IMR-90 (cell line): Measurements from ENCODE around the gene CYP11A1. TPM values are rescaled to one million over a fixed set of nuclear protein-coding genes. Genes with fewer than 3 reads are reported as not detected.
A peak's percentile ranks its signal among the peaks of the same experiment; 100 is the strongest.

Experiments used
- ATAC-seq: fragments of 200-7000 bp; cut with Tn5 transposase; 2 replicates; pipeline ENCODE4 v1.9.1; 2020; ENCODE audit warnings: low read depth, mild to moderate bottlenecking, moderate library complexity
- BruUV-seq: library from RNA; stranded (reverse); fragments of 400-500 nt; replicated peaks from 2 replicates; lab custom pipeline; 2021; lab: Mats Ljungman, UMichigan
- CTCF ChIA-PET: fragments of 300-600 bp; formaldehyde crosslinking; extraction: SDS; loops from one replicate; lab custom pipeline; 2021; ENCODE audit warnings: antibody characterized with exemption; lab: Yijun Ruan, JAX
- POLR2A ChIA-PET: fragments of 300-600 bp; sonication (Branson Sonifier 250); formaldehyde crosslinking; loops from one replicate; lab custom pipeline; 2022; ENCODE audit warnings: antibody characterized with exemption; ENCODE audit not compliant: unreplicated experiment; lab: Charles Lee
- DNase-seq: peaks from one replicate; pipeline ENCODE4 v3.0.0; 2013
- H2AFZ ChIP-seq: replicated peaks from 2 replicates; pipeline ENCODE3; 2013; ENCODE audit warnings: low read length, mild to moderate bottlenecking; ENCODE audit not compliant: poor library complexity
- H2AK5ac ChIP-seq: 2 replicates; pipeline ENCODE4 v1.6.1; 2013; ENCODE audit warnings: low read depth, low read length, inconsistent platforms
- H2AK9ac ChIP-seq: replicated peaks from 2 replicates; pipeline ENCODE3; 2013; ENCODE audit warnings: mild to moderate bottlenecking, low read depth, low read length, moderate library complexity; ENCODE audit not compliant: poor library complexity
- H2BK120ac ChIP-seq: 2 replicates; pipeline ENCODE4 v1.6.1; 2013; ENCODE audit warnings: low read depth, low read length, inconsistent platforms
- H2BK15ac ChIP-seq: 3 replicates; pipeline ENCODE4 v1.6.1; 2013; ENCODE audit warnings: low read depth, low read length, inconsistent platforms
- H2BK20ac ChIP-seq: 2 replicates; pipeline ENCODE4 v1.6.1; 2013; ENCODE audit warnings: low read depth, mild to moderate bottlenecking, inconsistent platforms, low read length, moderate library complexity
- H2BK5ac ChIP-seq: 2 replicates; pipeline ENCODE4 v1.6.1; 2013; ENCODE audit warnings: mild to moderate bottlenecking, low read depth, low read length, inconsistent platforms; ENCODE audit not compliant: poor library complexity, severe bottlenecking
- H3K14ac ChIP-seq: replicated peaks from 2 replicates; pipeline ENCODE4 v1.6.1; 2013; ENCODE audit warnings: low read depth, low read length, inconsistent platforms
- H3K18ac ChIP-seq: 2 replicates; pipeline ENCODE4 v1.6.1; 2013; ENCODE audit warnings: low read depth, low read length, control low read depth
- H3K23ac ChIP-seq: 2 replicates; pipeline ENCODE4 v1.6.1; 2013; ENCODE audit warnings: low read depth, low read length, inconsistent platforms
- H3K27ac ChIP-seq: 2 replicates; pipeline ENCODE4 v1.5.1; 2013; ENCODE audit warnings: mild to moderate bottlenecking, control low read depth, low read length; ENCODE audit not compliant: insufficient read depth
- H3K27me3 ChIP-seq: 2 replicates; pipeline ENCODE4 v1.6.1; 2013; ENCODE audit warnings: low read length; ENCODE audit not compliant: control insufficient read depth, insufficient read depth
- H3K36me3 ChIP-seq: 2 replicates; pipeline ENCODE4 v1.6.1; 2013; ENCODE audit warnings: low read length, mixed read lengths; ENCODE audit not compliant: control insufficient read depth, insufficient read depth
- H3K4ac ChIP-seq: 2 replicates; pipeline ENCODE4 v1.6.1; 2013; ENCODE audit warnings: low read depth, low read length, inconsistent platforms
- H3K4me1 ChIP-seq: 2 replicates; pipeline ENCODE4 v1.6.1; 2013; ENCODE audit warnings: low read length, mixed read lengths; ENCODE audit not compliant: control insufficient read depth, insufficient read depth
- H3K4me2 ChIP-seq: 2 replicates; pipeline ENCODE4 v1.6.1; 2013; ENCODE audit warnings: low read depth, mild to moderate bottlenecking, control low read depth, low read length, moderate library complexity
- H3K4me3 ChIP-seq: 2 replicates; pipeline ENCODE4 v1.5.1; 2013; ENCODE audit warnings: low read depth, mild to moderate bottlenecking, control low read depth, low read length, moderate library complexity; ENCODE audit not compliant: insufficient read depth
- H3K56ac ChIP-seq: 2 replicates; pipeline ENCODE4 v1.6.1; 2013; ENCODE audit warnings: low read length, inconsistent platforms; ENCODE audit not compliant: insufficient read depth; ENCODE audit errors: extremely low read depth
- H3K79me1 ChIP-seq, 2 experiments: 2 replicates each; pipeline ENCODE4 v1.6.1; 2013; ENCODE audit warnings: low read length in 2 of 2, inconsistent platforms in 1 of 2, low read depth in 1 of 2
- H3K9ac ChIP-seq: 2 replicates; pipeline ENCODE4 v1.6.1; 2013; ENCODE audit warnings: low read depth, low read length, control low read depth
- H3K9me1 ChIP-seq: 2 replicates; pipeline ENCODE4 v1.6.1; 2013; ENCODE audit warnings: low read length, inconsistent platforms; ENCODE audit not compliant: insufficient read depth
- H3K9me3 ChIP-seq: 2 replicates; pipeline ENCODE4 v1.6.1; 2013; ENCODE audit warnings: low read length; ENCODE audit not compliant: control insufficient read depth, insufficient read depth
- H4K20me1 ChIP-seq: 2 replicates; pipeline ENCODE4 v1.6.1; 2013; ENCODE audit warnings: low read length, inconsistent platforms; ENCODE audit not compliant: insufficient read depth
- H4K5ac ChIP-seq: 2 replicates; pipeline ENCODE4 v1.6.1; 2013; ENCODE audit warnings: mild to moderate bottlenecking, low read depth, low read length, control low read depth
- H4K8ac ChIP-seq, 2 experiments: 2 replicates each; pipeline ENCODE4 v1.6.1; 2013; ENCODE audit warnings: low read depth in 2 of 2, low read length in 2 of 2, control low read depth in 1 of 2, inconsistent platforms in 1 of 2
- H4K91ac ChIP-seq: 2 replicates; pipeline ENCODE4 v1.6.1; 2013; ENCODE audit warnings: low read depth, low read length, inconsistent platforms; ENCODE audit not compliant: insufficient read depth
- BHLHE40 ChIP-seq: fragments of 150-350 bp; IDR thresholded peaks from 2 replicates; pipeline ENCODE4 v1.6.1; 2016; ENCODE audit warnings: mild to moderate bottlenecking, low read depth, low read length
- CEBPB ChIP-seq: IDR thresholded peaks from 2 replicates; pipeline ENCODE4 v1.6.1; 2012; ENCODE audit warnings: low read depth, low read length, improper control_type of control experiment
- CHD1 ChIP-seq: IDR thresholded peaks from 2 replicates; pipeline ENCODE4 v1.6.1; 2012; ENCODE audit warnings: low read depth, low read length, improper control_type of control experiment
- FOS ChIP-seq: fragments of 150-350 bp; IDR thresholded peaks from 2 replicates; pipeline ENCODE4 v1.6.1; 2016; ENCODE audit warnings: low read depth, low read length
- MAFK ChIP-seq: IDR thresholded peaks from 2 replicates; pipeline ENCODE4 v1.6.1; 2012; ENCODE audit warnings: low read depth, low read length, improper control_type of control experiment
- MAZ ChIP-seq: IDR thresholded peaks from 2 replicates; pipeline ENCODE4 v1.6.1; 2012; ENCODE audit warnings: low read depth, mild to moderate bottlenecking, low read length, improper control_type of control experiment, moderate library complexity, borderline replicate concordance
- MXI1 ChIP-seq: IDR thresholded peaks from 2 replicates; pipeline ENCODE4 v1.6.1; 2012; ENCODE audit warnings: low read depth, mild to moderate bottlenecking, low read length, moderate library complexity, borderline replicate concordance
- NFE2L2 ChIP-seq: fragments of 150-350 bp; IDR thresholded peaks from 2 replicates; pipeline ENCODE4 v1.6.1; 2016; ENCODE audit warnings: low read depth, mild to moderate bottlenecking, low read length
- POLR2A ChIP-seq: IDR thresholded peaks from 2 replicates; pipeline ENCODE4 v1.6.1; 2012; ENCODE audit warnings: mild to moderate bottlenecking, low read depth, low read length
- RAD21 ChIP-seq: IDR thresholded peaks from 2 replicates; pipeline ENCODE4 v1.6.1; 2012; ENCODE audit warnings: low read length, improper control_type of control experiment
- RCOR1 ChIP-seq: IDR thresholded peaks from 2 replicates; pipeline ENCODE4 v1.6.1; 2012; ENCODE audit warnings: mild to moderate bottlenecking, low read length, improper control_type of control experiment; ENCODE audit not compliant: insufficient replicate concordance
- RFX5 ChIP-seq: IDR thresholded peaks from 2 replicates; pipeline ENCODE4 v1.8.0; 2012; ENCODE audit warnings: low read depth, mild to moderate bottlenecking, low read length, moderate library complexity
- SMC3 ChIP-seq: fragments of 150-350 bp; IDR thresholded peaks from 2 replicates; pipeline ENCODE4 v1.6.1; 2016; ENCODE audit warnings: low read depth, mild to moderate bottlenecking, antibody characterized with exemption, low read length, moderate library complexity
- WGBS, 2 experiments: methylation state at CpG; one replicate each; pipeline versions ENCODE4 v1.1.5 to v1.1.7; 2013; ENCODE audit warnings: missing lambda C conversion rate in 2 of 2; ENCODE audit not compliant: insufficient read length in 1 of 2; ENCODE audit errors: extremely low coverage in 2 of 2; 5-methylcytosine and 5-hydroxymethylcytosine counted together
- dilution Hi-C: fragments of 300-500 bp; cut with HindIII; formaldehyde crosslinking; loops from one replicate; pipeline ENCODE4 v1.14.3; 2018; ENCODE audit warnings: low sequenced_read_pairs; ENCODE audit not compliant: unreplicated experiment
- in situ Hi-C: fragments of 300-500 bp; cut with MboI; formaldehyde crosslinking; loops from 3 replicates; pipeline ENCODE4 v1.14.3; 2019; ENCODE audit warnings: low sequenced_read_pairs, inconsistent platforms, mixed read lengths
- intact Hi-C: fragments of 100-400 bp; cut with micrococcal nuclease; formaldehyde crosslinking; loops from 2 replicates; pipeline ENCODE4 v1.10.0; 2022
- polyA plus RNA-seq, 3 experiments: library from polyadenylated mRNA; depleted of rRNA; stranded (reverse); fragments of >200 nt; gene quantifications; 2 replicates each; pipeline ENCODE4 v1.2.3, GENCODE V29; 2012; ENCODE audit warnings: low replicate concordance in 1 of 3
- total RNA-seq: library from RNA; depleted of rRNA; stranded (reverse); fragments of >200 nt; gene quantifications from 2 replicates; pipeline ENCODE4 v1.2.3, GENCODE V29; 2012
- TF ChIP-seq, protein P1 (sequence below): fragments of 150-350 bp; IDR thresholded peaks from 2 replicates; pipeline ENCODE4 v1.6.1; 2017; ENCODE audit warnings: mild to moderate bottlenecking, antibody characterized with exemption, low read length, low read depth
- TF ChIP-seq, protein P2 (sequence below): fragments of 150-350 bp; IDR thresholded peaks from 2 replicates; pipeline ENCODE4 v1.6.1; 2016; ENCODE audit warnings: low read depth, mild to moderate bottlenecking, low read length, moderate library complexity, borderline replicate concordance
- TF ChIP-seq, protein P3 (sequence below): conservative IDR thresholded peaks from 2 replicates; pipeline ENCODE4 v1.5.1; 2012; ENCODE audit warnings: mild to moderate bottlenecking, low read depth, low read length, improper control_type of control experiment

The CYP11A1 gene
- total and polyA plus RNA-seq, 2 of the 4 experiments (the other 2 are of a cell fraction), result 0.18 to 0.50 TPM

DNA sequence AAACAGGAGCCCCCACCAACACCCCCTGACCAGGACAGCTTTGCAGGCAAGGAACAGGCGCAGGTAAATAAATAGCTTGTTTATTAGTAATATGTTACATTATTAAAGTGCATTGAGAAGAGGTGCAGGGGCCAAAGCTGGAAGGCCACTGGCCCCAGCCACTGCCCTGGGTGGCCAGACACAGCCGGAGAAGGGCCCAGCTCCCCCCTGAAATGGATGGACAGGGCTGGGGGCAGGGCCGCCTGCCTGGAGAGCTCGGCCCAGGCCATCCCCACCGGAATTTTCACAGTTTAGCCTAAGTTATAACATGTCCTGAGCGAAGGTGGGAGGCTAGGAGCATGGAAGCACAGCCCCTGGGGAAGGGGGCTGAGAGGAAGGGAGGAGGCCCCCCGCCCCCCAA is 41.8 kb upstream of the CYP11A1 start:
- no peak overlapping the region for H3K27ac ChIP-seq
- H3K9me1 ChIP-seq, result peaks cover 34% of the 10 kb centered on the region
- H2BK5ac ChIP-seq, result peak overlapping the region; percentile 87
- no peak overlapping the region for H2AFZ ChIP-seq
- TF ChIP-seq NFE2L2, result no peak
- no peak for TF ChIP-seq BHLHE40
- TF ChIP-seq CEBPB, result no peak
- TF ChIP-seq MAFK, result no peak
- TF ChIP-seq RAD21, result no peak
- TF ChIP-seq RFX5, result no peak
- TF ChIP-seq, protein P1, sequence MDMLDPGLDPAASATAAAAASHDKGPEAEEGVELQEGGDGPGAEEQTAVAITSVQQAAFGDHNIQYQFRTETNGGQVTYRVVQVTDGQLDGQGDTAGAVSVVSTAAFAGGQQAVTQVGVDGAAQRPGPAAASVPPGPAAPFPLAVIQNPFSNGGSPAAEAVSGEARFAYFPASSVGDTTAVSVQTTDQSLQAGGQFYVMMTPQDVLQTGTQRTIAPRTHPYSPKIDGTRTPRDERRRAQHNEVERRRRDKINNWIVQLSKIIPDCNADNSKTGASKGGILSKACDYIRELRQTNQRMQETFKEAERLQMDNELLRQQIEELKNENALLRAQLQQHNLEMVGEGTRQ, result no peak
- TF ChIP-seq FOS, result no peak
- no peak for TF ChIP-seq SMC3
- no peak for TF ChIP-seq MXI1
- no peak for TF ChIP-seq CHD1
- TF ChIP-seq, protein P2, sequence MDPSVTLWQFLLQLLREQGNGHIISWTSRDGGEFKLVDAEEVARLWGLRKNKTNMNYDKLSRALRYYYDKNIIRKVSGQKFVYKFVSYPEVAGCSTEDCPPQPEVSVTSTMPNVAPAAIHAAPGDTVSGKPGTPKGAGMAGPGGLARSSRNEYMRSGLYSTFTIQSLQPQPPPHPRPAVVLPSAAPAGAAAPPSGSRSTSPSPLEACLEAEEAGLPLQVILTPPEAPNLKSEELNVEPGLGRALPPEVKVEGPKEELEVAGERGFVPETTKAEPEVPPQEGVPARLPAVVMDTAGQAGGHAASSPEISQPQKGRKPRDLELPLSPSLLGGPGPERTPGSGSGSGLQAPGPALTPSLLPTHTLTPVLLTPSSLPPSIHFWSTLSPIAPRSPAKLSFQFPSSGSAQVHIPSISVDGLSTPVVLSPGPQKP, result no peak
- no peak for TF ChIP-seq POLR2A
- TF ChIP-seq RCOR1, result no peak
- TF ChIP-seq MAZ, result no peak
- TF ChIP-seq, protein P3, sequence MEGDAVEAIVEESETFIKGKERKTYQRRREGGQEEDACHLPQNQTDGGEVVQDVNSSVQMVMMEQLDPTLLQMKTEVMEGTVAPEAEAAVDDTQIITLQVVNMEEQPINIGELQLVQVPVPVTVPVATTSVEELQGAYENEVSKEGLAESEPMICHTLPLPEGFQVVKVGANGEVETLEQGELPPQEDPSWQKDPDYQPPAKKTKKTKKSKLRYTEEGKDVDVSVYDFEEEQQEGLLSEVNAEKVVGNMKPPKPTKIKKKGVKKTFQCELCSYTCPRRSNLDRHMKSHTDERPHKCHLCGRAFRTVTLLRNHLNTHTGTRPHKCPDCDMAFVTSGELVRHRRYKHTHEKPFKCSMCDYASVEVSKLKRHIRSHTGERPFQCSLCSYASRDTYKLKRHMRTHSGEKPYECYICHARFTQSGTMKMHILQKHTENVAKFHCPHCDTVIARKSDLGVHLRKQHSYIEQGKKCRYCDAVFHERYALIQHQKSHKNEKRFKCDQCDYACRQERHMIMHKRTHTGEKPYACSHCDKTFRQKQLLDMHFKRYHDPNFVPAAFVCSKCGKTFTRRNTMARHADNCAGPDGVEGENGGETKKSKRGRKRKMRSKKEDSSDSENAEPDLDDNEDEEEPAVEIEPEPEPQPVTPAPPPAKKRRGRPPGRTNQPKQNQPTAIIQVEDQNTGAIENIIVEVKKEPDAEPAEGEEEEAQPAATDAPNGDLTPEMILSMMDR, result no peak
- no TSS peak for BruUV-seq
- H2AK5ac ChIP-seq, result no peak overlapping the region
- no peak overlapping the region for H3K23ac ChIP-seq
- H4K91ac ChIP-seq, result no peak overlapping the region
- no peak overlapping the region for H2BK120ac ChIP-seq
- CTCF ChIA-PET, result no interaction called here
- H3K4me1 ChIP-seq, result peaks cover 17% of the 10 kb centered on the region
- no peaks in the 10 kb centered on the region for H4K20me1 ChIP-seq
- ATAC-seq, result no peak
- H4K5ac ChIP-seq, result no peak overlapping the region
- H3K9ac ChIP-seq, result no peak overlapping the region
- H2AK9ac ChIP-seq, result peak overlapping the region; percentile 57
- peaks cover 0 to 35% of the 10 kb centered on the region in 2 experiments; a peak in 2 of 4 replicates for H3K79me1 ChIP-seq
- H3K9me3 ChIP-seq, result no peaks in the 10 kb centered on the region
- no CpG with 5 or more reads among the region's 7 CpGs for WGBS, 2 experiments
- no peak overlapping the region for H4K8ac ChIP-seq
- dilution Hi-C loops, result no loop called here
- in situ Hi-C loops, result no loop called here
- POLR2A ChIA-PET, result no interaction called here
- no peak overlapping the region for H3K4ac ChIP-seq
- H3K27me3 ChIP-seq, result no peaks in the 10 kb centered on the region
- no peak overlapping the region for H2BK15ac ChIP-seq
- no peak for DNase-seq
- H3K36me3 ChIP-seq, result peaks cover 6% of the 10 kb centered on the region; the same call in 1 of the 2 replicates
- H3K4me3 ChIP-seq, result no peak overlapping the region
- no peak overlapping the region for H3K56ac ChIP-seq
- H3K4me2 ChIP-seq, result no peak overlapping the region
- H3K18ac ChIP-seq, result no peak overlapping the region
- no peak overlapping the region for H2BK20ac ChIP-seq
- H3K14ac ChIP-seq, result no peak overlapping the region
- intact Hi-C loops, result no loop called here
